Spinal cord (tissue), 10 donors: ENCODE data around the gene GJA1. TPM values are rescaled to one million over a fixed set of nuclear protein-coding genes. Genes with fewer than 3 reads are reported as not detected.
"Not testable (repeated sequence)": the region's sequence is repeated elsewhere in the genome, so short reads cannot be mapped to it uniquely, and the experiment has no call there.

Source experiments
- DNase-seq, 6 donors: peaks; one replicate each; pipeline versions ENCODE4 v3.0.0 to v3.0.0-alpha.2; 2013 to 2015; ENCODE audit warnings: low spot score in 6 of 6, low read depth in 4 of 6
- H3K27ac ChIP-seq: one replicate; pipeline ENCODE4 v1.5.1; 2013; ENCODE audit warnings: low read depth, low read length, control low read depth
- H3K27me3 ChIP-seq: one replicate; pipeline ENCODE4 v1.6.1; 2013; ENCODE audit warnings: low read length; ENCODE audit not compliant: control insufficient read depth, insufficient read depth
- H3K36me3 ChIP-seq: one replicate; pipeline ENCODE4 v1.6.1; 2013; ENCODE audit warnings: low read length; ENCODE audit not compliant: control insufficient read depth, insufficient read depth
- H3K4me1 ChIP-seq: one replicate; pipeline ENCODE4 v1.6.1; 2013; ENCODE audit warnings: low read length; ENCODE audit not compliant: control insufficient read depth, insufficient read depth
- H3K4me3 ChIP-seq: one replicate; pipeline ENCODE4 v1.5.1; 2013; ENCODE audit warnings: low read depth, low read length, control low read depth
- H3K9me3 ChIP-seq: one replicate; pipeline ENCODE4 v1.6.1; 2013; ENCODE audit warnings: low read length; ENCODE audit not compliant: control insufficient read depth, insufficient read depth
- WGBS: methylation state at CpG from one replicate; pipeline ENCODE4 v1.1.5; 2013; ENCODE audit warnings: missing lambda C conversion rate; ENCODE audit not compliant: insufficient coverage; 5-methylcytosine and 5-hydroxymethylcytosine counted together
- polyA plus RNA-seq, 2 donors: library from polyadenylated mRNA; unstranded; fragments of 120-200 nt; gene quantifications; one replicate each; pipeline ENCODE4 v1.2.1, GENCODE V29; 2013; ENCODE audit not compliant: insufficient read length in 2 of 2
- total RNA-seq, 2 donors: library from RNA; depleted of rRNA in 1 of 2; stranded (reverse); fragments of 120-200 nt in 1 of 2; fragments of >200 nt in 1 of 2; gene quantifications; one replicate each; pipeline versions ENCODE4 v1.2.3 to v1.2.4, GENCODE V29; 2013 to 2014
- donor health status: healthy.

GJA1 gene
- total and polyA plus RNA-seq, 4 donors = 327 to 1,250 (median 564) TPM

GRCh38 chr6:121446705-121447104 is 11.3 kb downstream of the GJA1 start:
- not testable (repeated sequence) for H3K36me3 ChIP-seq, H3K27me3 ChIP-seq, H3K9me3 ChIP-seq, H3K4me3 ChIP-seq, DNase-seq, H3K27ac ChIP-seq, H3K4me1 ChIP-seq
- WGBS = 77% methylated on average over 6 of the region's 7 CpGs

DNA sequence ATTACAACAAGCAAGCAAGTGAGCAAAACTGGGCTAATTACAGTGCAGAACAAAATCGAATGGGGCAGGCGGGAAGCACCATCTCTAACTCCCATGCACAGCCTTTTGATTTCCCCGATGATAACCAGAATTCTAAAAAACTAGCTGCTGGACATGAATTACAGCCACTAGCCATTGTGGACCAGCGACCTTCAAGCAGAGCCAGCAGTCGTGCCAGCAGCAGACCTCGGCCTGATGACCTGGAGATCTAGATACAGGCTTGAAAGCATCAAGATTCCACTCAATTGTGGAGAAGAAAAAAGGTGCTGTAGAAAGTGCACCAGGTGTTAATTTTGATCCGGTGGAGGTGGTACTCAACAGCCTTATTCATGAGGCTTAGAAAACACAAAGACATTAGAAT is 12.3 kb downstream of the GJA1 start:
- peak overlapping the region; percentile 10 for H3K4me3 ChIP-seq
- not testable (repeated sequence) for H3K36me3 ChIP-seq, H3K9me3 ChIP-seq, H3K27me3 ChIP-seq, H3K4me1 ChIP-seq, DNase-seq, H3K27ac ChIP-seq
- 100% methylated on average over 3 of the region's 7 CpGs for WGBS

- not testable (repeated sequence) for H3K4me1 ChIP-seq, H3K27ac ChIP-seq, H3K36me3 ChIP-seq, DNase-seq, H3K4me3 ChIP-seq, H3K9me3 ChIP-seq, H3K27me3 ChIP-seq
- no CpG with 5 or more reads among the region's 2 CpGs for WGBS
Observed at GRCh38 chr6:121448528-121448927, 13.1 kb downstream of the GJA1 start.

DNA sequence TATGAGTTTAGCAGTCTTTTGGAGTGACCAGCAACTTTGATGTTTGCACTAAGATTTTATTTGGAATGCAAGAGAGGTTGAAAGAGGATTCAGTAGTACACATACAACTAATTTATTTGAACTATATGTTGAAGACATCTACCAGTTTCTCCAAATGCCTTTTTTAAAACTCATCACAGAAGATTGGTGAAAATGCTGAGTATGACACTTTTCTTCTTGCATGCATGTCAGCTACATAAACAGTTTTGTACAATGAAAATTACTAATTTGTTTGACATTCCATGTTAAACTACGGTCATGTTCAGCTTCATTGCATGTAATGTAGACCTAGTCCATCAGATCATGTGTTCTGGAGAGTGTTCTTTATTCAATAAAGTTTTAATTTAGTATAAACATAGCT is 13.9 kb downstream of the GJA1 start:
- Histone ChIP-seq H3K9me3 (no peaks in the 10 kb centered on the region), H3K4me3 (no peak overlapping the region)

DNA sequence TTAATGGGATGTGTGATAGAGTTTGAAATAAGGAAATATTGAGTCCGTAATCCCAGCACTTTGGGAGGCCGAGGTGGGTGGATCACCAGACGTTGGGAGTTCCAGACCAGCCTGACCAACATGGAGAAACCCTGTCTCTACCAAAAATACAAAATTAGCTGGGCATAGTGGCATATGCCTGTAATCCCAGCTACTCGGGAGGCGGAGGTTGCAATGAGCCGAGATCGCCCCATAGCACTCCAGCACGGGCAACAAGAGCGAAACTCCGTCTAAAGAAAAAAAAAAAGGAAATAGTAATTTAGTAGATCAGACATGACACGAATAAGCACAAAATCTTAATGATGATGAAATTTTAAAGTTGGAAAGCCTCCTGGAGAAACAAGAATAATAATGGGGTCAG is 14.8 kb downstream of the GJA1 start:
- WGBS = 100% methylated on average over 1 of the region's 11 CpGs

More for the DNA sequence above, 13.9 kb downstream of the GJA1 start:
- H3K27ac ChIP-seq = no peak overlapping the region
- peaks cover 6% of the 10 kb centered on the region for H3K36me3 ChIP-seq
- no peaks in the 10 kb centered on the region for H3K4me1 ChIP-seq
- no CpG with 5 or more reads among the region's 1 CpG for WGBS
- H3K27me3 ChIP-seq = no peaks in the 10 kb centered on the region
- no peak for DNase-seq

DNA sequence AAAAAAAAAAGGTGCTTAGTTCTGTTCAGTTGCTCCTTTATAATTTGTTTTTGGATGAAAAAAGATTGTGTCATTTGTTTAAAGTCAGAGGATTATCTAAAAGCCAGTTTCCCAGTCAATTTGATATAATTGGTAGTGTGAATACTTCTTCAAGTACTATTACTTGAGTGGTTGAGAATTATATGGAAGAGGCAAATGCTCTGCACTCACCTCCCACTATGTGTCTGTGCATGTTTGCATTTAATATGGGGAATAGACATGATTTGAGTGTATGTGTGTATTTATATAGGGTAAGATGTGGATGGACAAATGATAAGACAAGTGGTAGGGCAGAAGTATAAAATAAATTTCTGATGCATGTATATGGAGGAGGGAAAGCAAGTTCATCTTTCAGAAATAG is 15.8 kb downstream of the GJA1 start:
- no peaks in the 10 kb centered on the region for H3K9me3 ChIP-seq
- H3K4me3 ChIP-seq = no peak overlapping the region
- H3K27me3 ChIP-seq = no peaks in the 10 kb centered on the region
- peaks cover 6% of the 10 kb centered on the region for H3K36me3 ChIP-seq
- DNase-seq = no peak
- no peak overlapping the region for H3K27ac ChIP-seq
- H3K4me1 ChIP-seq = no peaks in the 10 kb centered on the region

More for the DNA sequence above, 14.8 kb downstream of the GJA1 start:
- no peaks in the 10 kb centered on the region for H3K9me3 ChIP-seq
- no peak overlapping the region for H3K4me3 ChIP-seq
- no peaks in the 10 kb centered on the region for H3K4me1 ChIP-seq
- H3K27me3 ChIP-seq = no peaks in the 10 kb centered on the region
- DNase-seq = no peak
- no peak overlapping the region for H3K27ac ChIP-seq
- peaks cover 6% of the 10 kb centered on the region for H3K36me3 ChIP-seq

GRCh38 chr6:121453191-121453590 is 17.7 kb downstream of the GJA1 start:
- H3K4me3 ChIP-seq = no peak overlapping the region
- WGBS = no CpG with 5 or more reads among the region's 5 CpGs
- H3K27ac ChIP-seq = no peak overlapping the region
- H3K4me1 ChIP-seq = no peaks in the 10 kb centered on the region
- no peaks in the 10 kb centered on the region for H3K27me3 ChIP-seq
- no peak for DNase-seq
- no peaks in the 10 kb centered on the region for H3K9me3 ChIP-seq
- no peaks in the 10 kb centered on the region for H3K36me3 ChIP-seq

- H3K27me3 ChIP-seq = no peaks in the 10 kb centered on the region
- no peaks in the 10 kb centered on the region for H3K36me3 ChIP-seq
- no peak overlapping the region for H3K27ac ChIP-seq
- H3K4me3 ChIP-seq = no peak overlapping the region
- no peaks in the 10 kb centered on the region for H3K9me3 ChIP-seq
- no CpG with 5 or more reads among the region's 2 CpGs for WGBS
- no peak for DNase-seq
- H3K4me1 ChIP-seq = no peaks in the 10 kb centered on the region
Observed at GRCh38 chr6:121460170-121460569, 24.7 kb downstream of the GJA1 start.

- H3K27ac ChIP-seq = no peak overlapping the region
- no peaks in the 10 kb centered on the region for H3K27me3 ChIP-seq
- no peak for DNase-seq
- H3K36me3 ChIP-seq = no peaks in the 10 kb centered on the region
- H3K9me3 ChIP-seq = no peaks in the 10 kb centered on the region
- H3K4me3 ChIP-seq = no peak overlapping the region
- WGBS = no CpG with 5 or more reads among the region's 3 CpGs
- H3K4me1 ChIP-seq = no peaks in the 10 kb centered on the region
Observed at GRCh38 chr6:121463087-121463486, 27.6 kb downstream of the GJA1 start.

DNA sequence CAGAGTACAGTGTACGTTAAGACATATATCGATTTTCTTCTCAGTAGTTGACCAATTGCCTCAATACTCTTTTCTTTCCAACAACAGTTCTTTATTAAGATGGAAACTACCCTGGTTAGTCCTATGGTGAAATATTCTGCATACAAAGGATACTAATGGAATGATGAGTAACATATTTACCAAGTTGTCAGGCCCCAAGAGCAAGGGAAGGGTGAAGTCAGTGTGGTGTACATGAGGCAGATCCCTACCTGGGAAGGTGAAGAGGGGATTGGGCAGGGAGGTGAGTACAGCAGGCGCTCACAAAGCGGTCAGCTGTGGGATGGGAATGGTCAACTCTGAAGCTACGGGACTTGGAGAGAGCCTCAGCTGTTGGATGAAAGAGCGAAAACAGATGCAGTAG is 29.7 kb downstream of the GJA1 start:
- Histone ChIP-seq H3K27me3 (no peaks in the 10 kb centered on the region), H3K36me3 (no peaks in the 10 kb centered on the region), H3K4me1 (no peaks in the 10 kb centered on the region), H3K9me3 (no peaks in the 10 kb centered on the region), H3K4me3 (no peak overlapping the region), H3K27ac (no peak overlapping the region)
- DNase-seq = no peak
- WGBS = 96% methylated on average over 3 of the region's 6 CpGs
